BJ (cell line): ENCODE results near the gene GRIFIN. TPM values are rescaled to one million over a fixed set of nuclear protein-coding genes. Genes with fewer than 3 reads are reported as not detected.

ENCODE experiments used
- CTCF ChIA-PET: fragments of 350-600 bp; formaldehyde crosslinking; extraction: SDS; loops from one replicate; lab custom pipeline; 2021; ENCODE audit warnings: antibody characterized with exemption, inconsistent platforms; lab: Yijun Ruan, JAX
- POLR2A ChIA-PET: fragments of 300-600 bp; sonication (Branson Sonifier 250); formaldehyde crosslinking; extraction: SDS; loops from one replicate; lab custom pipeline; 2021; ENCODE audit warnings: antibody characterized with exemption; lab: Charles Lee
- DNase-seq: peaks from one replicate; pipeline ENCODE4 v3.0.0-alpha.2; 2011; ENCODE audit warnings: low read depth
- H3K27me3 ChIP-seq: 2 replicates; pipeline ENCODE4 v1.6.0; 2011; ENCODE audit warnings: low read length; ENCODE audit not compliant: control insufficient read depth, insufficient read depth
- H3K36me3 ChIP-seq: 2 replicates; pipeline ENCODE4 v1.5.1; 2011; ENCODE audit warnings: low read length; ENCODE audit not compliant: control insufficient read depth, insufficient read depth
- H3K4me3 ChIP-seq: 2 replicates; pipeline ENCODE4 v1.5.1; 2011; ENCODE audit warnings: low read depth, mild to moderate bottlenecking, control low read depth, low read length
- polyA plus RNA-seq: library from polyadenylated mRNA; depleted of rRNA; stranded (reverse); fragments of >200 nt; gene quantifications from 2 replicates; pipeline ENCODE4 v1.2.3, GENCODE V29; 2011
- TF ChIP-seq, protein P1 (sequence below): IDR thresholded peaks from 2 replicates; pipeline ENCODE4 v1.5.1; 2011; ENCODE audit warnings: low read depth, mild to moderate bottlenecking, control low read depth, inconsistent platforms, low read length, moderate library complexity; ENCODE audit not compliant: insufficient read depth

The GRIFIN gene
- polyA plus RNA-seq, 1 experiment = not detected

DNA sequence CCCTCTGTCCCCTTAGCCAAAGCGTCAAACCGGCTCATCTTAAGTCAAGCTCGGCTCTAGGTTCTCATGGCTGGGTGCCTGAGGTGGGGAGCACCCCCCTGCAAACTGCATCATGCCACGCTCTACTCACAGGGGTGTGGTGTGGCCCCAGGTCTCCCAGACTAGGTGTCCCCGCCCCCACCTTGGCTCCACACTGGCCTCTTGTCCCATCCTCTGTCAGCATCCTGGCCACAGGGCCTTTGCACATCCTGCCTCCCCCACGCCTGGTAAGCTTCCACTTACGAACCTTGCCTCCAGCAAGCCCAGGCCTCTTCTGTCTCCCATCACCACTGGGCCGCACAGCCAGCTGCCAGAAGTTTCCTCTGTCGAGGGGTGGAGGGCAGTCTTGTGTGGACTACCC, 20.2 kb upstream of the GRIFIN start:
- ChIA-PET CTCF (no interaction called here), POLR2A (no interaction called here)
- TF ChIP-seq, protein P1, sequence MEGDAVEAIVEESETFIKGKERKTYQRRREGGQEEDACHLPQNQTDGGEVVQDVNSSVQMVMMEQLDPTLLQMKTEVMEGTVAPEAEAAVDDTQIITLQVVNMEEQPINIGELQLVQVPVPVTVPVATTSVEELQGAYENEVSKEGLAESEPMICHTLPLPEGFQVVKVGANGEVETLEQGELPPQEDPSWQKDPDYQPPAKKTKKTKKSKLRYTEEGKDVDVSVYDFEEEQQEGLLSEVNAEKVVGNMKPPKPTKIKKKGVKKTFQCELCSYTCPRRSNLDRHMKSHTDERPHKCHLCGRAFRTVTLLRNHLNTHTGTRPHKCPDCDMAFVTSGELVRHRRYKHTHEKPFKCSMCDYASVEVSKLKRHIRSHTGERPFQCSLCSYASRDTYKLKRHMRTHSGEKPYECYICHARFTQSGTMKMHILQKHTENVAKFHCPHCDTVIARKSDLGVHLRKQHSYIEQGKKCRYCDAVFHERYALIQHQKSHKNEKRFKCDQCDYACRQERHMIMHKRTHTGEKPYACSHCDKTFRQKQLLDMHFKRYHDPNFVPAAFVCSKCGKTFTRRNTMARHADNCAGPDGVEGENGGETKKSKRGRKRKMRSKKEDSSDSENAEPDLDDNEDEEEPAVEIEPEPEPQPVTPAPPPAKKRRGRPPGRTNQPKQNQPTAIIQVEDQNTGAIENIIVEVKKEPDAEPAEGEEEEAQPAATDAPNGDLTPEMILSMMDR = no peak
- no peak for DNase-seq
- peaks cover 4% of the 10 kb centered on the region for H3K27me3 ChIP-seq
- H3K4me3 ChIP-seq = no peak overlapping the region
- H3K36me3 ChIP-seq = no peaks in the 10 kb centered on the region

DNA sequence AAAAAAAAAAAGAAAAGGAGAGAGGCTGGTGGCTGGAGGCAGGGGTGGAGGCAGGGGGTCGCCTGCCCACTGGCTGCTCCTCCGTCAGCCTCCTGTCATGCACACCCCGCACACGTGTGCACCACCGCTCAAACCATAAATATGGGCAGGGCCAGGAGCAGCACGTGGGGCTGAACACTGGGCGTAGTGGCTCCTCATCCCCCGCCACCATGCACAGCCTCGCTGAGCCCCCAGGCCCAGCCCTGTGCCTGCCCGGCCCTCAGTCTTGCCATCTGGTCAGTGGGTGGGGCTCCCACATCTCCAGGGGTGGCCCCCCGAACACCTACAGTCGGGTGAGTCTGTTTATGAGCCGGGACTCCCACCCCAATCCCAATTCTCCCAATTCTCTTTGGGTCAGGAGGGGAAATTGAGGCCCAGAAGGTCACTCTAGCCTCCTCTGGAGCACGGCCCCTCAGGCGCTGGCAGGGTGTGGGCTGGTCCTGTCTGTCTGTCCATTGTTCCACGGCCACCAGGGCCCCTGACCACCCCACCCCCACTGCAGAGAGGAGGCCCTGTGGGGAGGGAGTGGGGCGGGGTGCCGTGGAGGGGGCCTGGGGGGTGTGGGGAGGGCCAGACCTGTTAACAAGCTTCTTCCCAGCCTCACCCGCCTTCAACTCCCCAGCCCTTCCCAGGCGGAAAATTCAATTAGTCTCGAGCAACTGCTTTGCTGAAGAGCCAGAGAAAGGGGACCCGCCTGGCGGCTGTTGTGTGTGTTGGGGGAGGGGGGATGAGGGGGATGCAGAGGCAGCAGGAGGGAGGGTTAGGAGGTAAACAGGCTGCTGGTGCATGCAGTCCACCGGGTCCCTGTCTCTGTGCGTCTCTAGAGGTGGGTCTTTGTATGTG, 19.5 kb upstream of the GRIFIN start:
- TF ChIP-seq, protein P1 = no peak
- Histone ChIP-seq H3K4me3 (no peak overlapping the region), H3K27me3 (peaks cover 4% of the 10 kb centered on the region), H3K36me3 (no peaks in the 10 kb centered on the region)
- no peak for DNase-seq
- POLR2A ChIA-PET = no interaction called here
- CTCF ChIA-PET = no interaction called here

DNA sequence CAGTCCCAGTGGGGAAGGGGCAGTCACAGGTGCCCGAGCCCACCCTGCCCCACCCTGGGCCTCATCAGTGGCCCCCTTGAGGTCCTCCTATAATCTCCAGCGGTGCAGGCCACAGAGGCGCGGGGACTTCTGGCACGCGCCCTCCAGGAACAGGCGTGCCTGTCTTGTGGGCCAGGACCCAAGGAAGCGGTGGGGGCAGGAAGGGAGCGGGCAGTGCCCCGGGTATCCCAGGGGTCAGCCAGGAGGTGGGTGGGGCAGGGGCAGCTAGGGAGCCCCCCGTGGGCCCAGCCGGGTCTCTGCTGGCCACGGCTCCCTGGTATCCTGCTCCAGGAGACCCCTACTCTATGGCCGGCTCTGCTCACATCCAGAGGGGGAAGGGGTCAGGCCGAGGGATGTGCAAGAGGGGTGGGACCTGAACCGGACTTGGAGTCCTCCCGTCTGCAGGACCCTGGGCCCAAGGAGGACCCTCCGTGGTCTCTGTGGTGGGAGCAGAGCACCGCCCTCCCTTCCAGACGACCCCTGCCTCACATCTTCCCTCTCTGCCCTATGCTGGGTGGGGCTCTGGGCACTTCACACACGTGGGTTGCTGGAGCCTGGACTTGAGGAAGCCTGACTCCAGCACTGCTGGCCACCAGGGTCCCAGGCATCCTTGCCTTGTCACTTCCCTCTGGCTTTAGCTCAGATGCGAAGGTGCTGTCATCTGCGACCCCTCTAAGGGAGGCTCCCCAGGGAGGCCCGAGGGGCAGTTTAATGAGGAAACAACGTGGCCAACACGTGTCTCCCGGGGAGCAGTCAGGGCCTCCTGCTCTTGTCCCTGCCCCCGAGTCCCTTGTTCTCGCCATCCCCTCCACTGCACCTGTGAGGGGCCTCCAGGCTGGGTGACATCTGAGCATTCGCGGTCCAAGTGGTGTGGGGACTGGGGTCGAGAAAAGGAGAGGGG, 18.3 kb upstream of the GRIFIN start:
- no peak overlapping the region for H3K4me3 ChIP-seq
- H3K36me3 ChIP-seq = no peaks in the 10 kb centered on the region
- DNase-seq = no peak
- peaks cover 4% of the 10 kb centered on the region for H3K27me3 ChIP-seq
- TF ChIP-seq, protein P1 = no peak
- ChIA-PET POLR2A (no interaction called here), CTCF (no interaction called here)

DNA sequence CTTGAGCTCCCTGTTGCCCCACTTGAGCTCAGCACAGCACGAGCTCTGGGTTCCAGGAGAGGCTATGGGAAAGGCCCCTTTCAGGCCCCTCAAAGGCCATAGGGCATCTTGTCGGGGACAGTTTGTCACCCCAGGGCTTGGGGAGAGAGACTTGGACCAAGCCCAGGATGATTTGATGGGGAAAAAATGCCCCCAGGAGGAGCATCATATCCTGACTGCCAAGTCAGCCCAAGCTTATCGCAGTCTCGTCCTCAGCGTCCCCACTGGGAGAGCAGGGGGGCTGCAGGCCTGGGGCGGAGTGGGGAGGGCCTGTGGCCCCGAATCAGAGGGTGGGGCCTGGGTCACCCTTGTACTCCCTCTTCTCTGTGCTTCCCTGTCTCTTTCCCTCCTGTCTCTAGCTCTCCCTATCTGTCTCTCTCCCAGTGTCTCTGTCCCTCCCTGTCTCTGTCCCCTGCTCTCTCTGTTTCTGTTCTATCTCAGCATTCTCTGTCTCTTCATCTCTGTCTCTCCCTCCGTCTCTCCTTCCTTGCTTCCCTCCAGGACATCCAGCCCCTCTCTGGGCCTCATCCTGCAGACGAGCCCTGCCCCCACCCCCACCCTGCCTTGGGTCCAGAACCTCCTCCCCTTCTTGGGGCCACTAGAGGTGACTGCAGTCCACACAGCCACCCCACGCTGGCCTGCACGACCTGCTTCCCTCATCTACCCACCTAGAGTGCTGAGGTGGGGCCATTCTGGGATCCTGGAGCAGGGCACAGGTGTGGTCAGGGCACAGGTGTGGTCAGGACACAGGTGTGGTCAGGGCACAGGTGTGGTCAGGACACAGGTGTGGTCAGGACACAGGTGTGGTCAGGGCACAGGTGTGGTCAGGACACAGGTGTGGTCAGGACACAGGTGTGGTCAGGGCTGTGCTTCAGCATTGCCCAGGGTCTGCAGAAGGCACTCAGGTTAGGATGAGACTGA, 17.3 kb upstream of the GRIFIN start:
- DNase-seq = no peak
- Histone ChIP-seq H3K36me3 (no peaks in the 10 kb centered on the region), H3K4me3 (no peak overlapping the region), H3K27me3 (peaks cover 4% of the 10 kb centered on the region)
- ChIA-PET CTCF (interaction anchor here (0.8 to 1.1 kb wide), 5 partner anchors 13 to 187 kb away, joined by 3 read pairs; no protein-coding TSS in a partner anchor), POLR2A (no interaction called here)
- TF ChIP-seq, protein P1 = no peak
